Retinal pigment epithelial cell (primary cell): ENCODE results near the gene PDHA2.

Experiments used
- DNase-seq: peaks from one replicate; pipeline ENCODE4 v3.0.0-alpha.2; 2010; ENCODE audit warnings: low read depth
- H3K4me3 ChIP-seq: 2 replicates; pipeline ENCODE4 v1.5.1; 2011; ENCODE audit warnings: mild to moderate bottlenecking, low read length, control low read depth, moderate library complexity
- CTCF ChIP-seq: conservative IDR thresholded peaks from 2 replicates; pipeline ENCODE4 v1.5.1; 2011; ENCODE audit warnings: low read depth, low read length, control low read depth, inconsistent platforms

PDHA2 gene

GRCh38 chr4:95869961-95870500 lies 30.1 kb downstream of the PDHA2 start:
- no peak for DNase-seq
- TF ChIP-seq CTCF: no peak
- H3K4me3 ChIP-seq: no peak overlapping the region

GRCh38 chr4:95877636-95878035 lies 37.7 kb downstream of the PDHA2 start:
- TF ChIP-seq CTCF: no peak

GRCh38 chr4:95887551-95887950 lies 47.7 kb downstream of the PDHA2 start:
- no peak overlapping the region for H3K4me3 ChIP-seq
- no peak for DNase-seq
- no peak for TF ChIP-seq CTCF

More at GRCh38 chr4:95877636-95878035, 37.7 kb downstream of the PDHA2 start:
- no peak for DNase-seq
- H3K4me3 ChIP-seq: no peak overlapping the region

- DNase-seq: no peak
- no peak for TF ChIP-seq CTCF
Observed at GRCh38 chr4:95889662-95890061, 49.8 kb downstream of the PDHA2 start.

More at GRCh38 chr4:95889662-95890061, 49.8 kb downstream of the PDHA2 start:
- no peak overlapping the region for H3K4me3 ChIP-seq
